Esophagus muscularis mucosa (tissue), 4 donors: Measurements from ENCODE around the gene RNF220.

ENCODE experiments used
- EP300 ChIP-seq: sonication (generic); formaldehyde crosslinking; IDR thresholded peaks from one replicate; pipeline ENCODE4 v1.6.1; 2017; ENCODE audit warnings: antibody characterized with exemption
- POLR2A ChIP-seq: fragments of 450-650 bp; IDR thresholded peaks from one replicate; pipeline ENCODE4 v1.6.1; 2017; ENCODE audit warnings: antibody characterized with exemption, moderate library complexity, mild to moderate bottlenecking, low read depth
- POLR2AphosphoS5 ChIP-seq, 2 donors: sonication (generic); formaldehyde crosslinking; IDR thresholded peaks; one replicate each; pipeline ENCODE4 v1.6.1; 2017; ENCODE audit warnings: antibody characterized with exemption in 2 of 2
- TF ChIP-seq, protein P1 (sequence below), 3 experiments: fragments of 200-600 bp in 2 of 3; fragments of 450-650 bp in 1 of 3; sonication (generic) in 2 of 3; IDR thresholded peaks; one replicate each; pipeline ENCODE4 v1.5.1; 2017 to 2019; ENCODE audit warnings: antibody characterized with exemption in 3 of 3, mild to moderate bottlenecking in 2 of 3, moderate library complexity in 1 of 3

DNA sequence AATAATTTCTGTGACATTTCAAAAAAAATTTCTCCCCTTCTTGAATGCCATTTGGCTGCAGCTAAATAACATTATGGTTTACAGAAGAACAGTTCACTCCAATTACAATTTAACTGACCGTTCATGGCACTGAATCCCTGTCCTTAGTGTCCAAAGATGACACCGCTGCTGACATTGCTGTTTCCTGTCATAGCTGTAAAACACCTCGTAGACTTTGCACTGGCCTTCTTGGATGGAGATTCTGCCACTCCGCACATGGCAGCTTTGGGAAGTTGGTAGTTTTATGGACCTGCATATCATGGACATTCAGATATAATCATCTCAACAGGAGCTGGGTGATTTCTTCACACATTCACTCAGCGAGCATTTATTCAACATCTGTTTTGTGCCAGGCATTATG lies 274.4 kb downstream of the RNF220 start:
- TF ChIP-seq POLR2AphosphoS5 (IDR thresholded peaks at IDR 0.05) (no peak), POLR2A (no peak), EP300 (no peak)
- TF ChIP-seq, protein P1, sequence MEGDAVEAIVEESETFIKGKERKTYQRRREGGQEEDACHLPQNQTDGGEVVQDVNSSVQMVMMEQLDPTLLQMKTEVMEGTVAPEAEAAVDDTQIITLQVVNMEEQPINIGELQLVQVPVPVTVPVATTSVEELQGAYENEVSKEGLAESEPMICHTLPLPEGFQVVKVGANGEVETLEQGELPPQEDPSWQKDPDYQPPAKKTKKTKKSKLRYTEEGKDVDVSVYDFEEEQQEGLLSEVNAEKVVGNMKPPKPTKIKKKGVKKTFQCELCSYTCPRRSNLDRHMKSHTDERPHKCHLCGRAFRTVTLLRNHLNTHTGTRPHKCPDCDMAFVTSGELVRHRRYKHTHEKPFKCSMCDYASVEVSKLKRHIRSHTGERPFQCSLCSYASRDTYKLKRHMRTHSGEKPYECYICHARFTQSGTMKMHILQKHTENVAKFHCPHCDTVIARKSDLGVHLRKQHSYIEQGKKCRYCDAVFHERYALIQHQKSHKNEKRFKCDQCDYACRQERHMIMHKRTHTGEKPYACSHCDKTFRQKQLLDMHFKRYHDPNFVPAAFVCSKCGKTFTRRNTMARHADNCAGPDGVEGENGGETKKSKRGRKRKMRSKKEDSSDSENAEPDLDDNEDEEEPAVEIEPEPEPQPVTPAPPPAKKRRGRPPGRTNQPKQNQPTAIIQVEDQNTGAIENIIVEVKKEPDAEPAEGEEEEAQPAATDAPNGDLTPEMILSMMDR (IDR thresholded peaks at IDR 0.05): no peak
